GM12878 (cell line): ENCODE data around the gene PLCG2. TPM values are rescaled to one million over a fixed set of nuclear protein-coding genes. Genes with fewer than 3 reads are reported as not detected.

ENCODE experiments used
- CEBPZ ChIP-seq: fragments of 150-350 bp; IDR thresholded peaks from 2 replicates; pipeline ENCODE4 v1.6.1; 2016; ENCODE audit warnings: low read depth, low read length
- CTCF ChIP-seq, 3 experiments: IDR thresholded peaks in 2 of 3; conservative IDR thresholded peaks in 1 of 3; 2 replicates each; pipeline ENCODE4 v1.5.1; 2011; ENCODE audit warnings: low read depth in 3 of 3, low read length in 3 of 3, mild to moderate bottlenecking in 3 of 3, control low read depth in 2 of 3, moderate library complexity in 2 of 3, inconsistent platforms in 1 of 3, mixed read lengths in 1 of 3; ENCODE audit not compliant: control insufficient read depth in 2 of 3, insufficient read depth in 1 of 3; ENCODE audit errors: extremely low read depth in 1 of 3
- IKZF1 ChIP-seq: fragments of 450-650 bp; conservative IDR thresholded peaks from 2 replicates; pipeline ENCODE4 v1.6.1; 2017; ENCODE audit warnings: antibody characterized with exemption, mild to moderate bottlenecking
- IRF3 ChIP-seq: fragments of 450-650 bp; IDR thresholded peaks from 2 replicates; pipeline ENCODE4 v1.6.1; 2014; ENCODE audit warnings: mild to moderate bottlenecking
- KLF5 ChIP-seq: fragments of 450-650 bp; IDR thresholded peaks from 2 replicates; pipeline ENCODE4 v1.6.1; 2014; ENCODE audit warnings: mild to moderate bottlenecking; ENCODE audit not compliant: partially characterized antibody
- MAX ChIP-seq: IDR thresholded peaks from 2 replicates; pipeline ENCODE4 v1.6.1; 2012; ENCODE audit warnings: low read depth, low read length, improper control_type of control experiment
- MEF2A ChIP-seq: IDR thresholded peaks from 2 replicates; pipeline ENCODE4 v1.6.1; 2011; ENCODE audit warnings: low read depth, mild to moderate bottlenecking, low read length, moderate library complexity; ENCODE audit not compliant: insufficient read depth
- NBN ChIP-seq: fragments of 450-650 bp; IDR thresholded peaks from 2 replicates; pipeline ENCODE4 v1.6.1; 2016
- NFXL1 ChIP-seq: fragments of 450-650 bp; IDR thresholded peaks from 2 replicates; pipeline ENCODE4 v1.6.1; 2017; ENCODE audit warnings: antibody characterized with exemption, mild to moderate bottlenecking, borderline replicate concordance
- PAX5 ChIP-seq: IDR thresholded peaks from 2 replicates; pipeline ENCODE4 v1.6.1; 2011; ENCODE audit warnings: low read depth, low read length, borderline replicate concordance
- POU2F2 ChIP-seq: IDR thresholded peaks from 3 replicates; pipeline ENCODE4 v1.6.1; 2011; ENCODE audit warnings: low read depth, mild to moderate bottlenecking, low read length, borderline replicate concordance
- SIN3A ChIP-seq: IDR thresholded peaks from 2 replicates; pipeline ENCODE4 v1.6.1; 2012; ENCODE audit warnings: low read depth, low read length, improper control_type of control experiment
- SMAD1 ChIP-seq: fragments of 450-650 bp; IDR thresholded peaks from 2 replicates; pipeline ENCODE4 v1.6.1; 2018; ENCODE audit warnings: mild to moderate bottlenecking, low read depth; ENCODE audit not compliant: partially characterized antibody
- SMC3 ChIP-seq: IDR thresholded peaks from 2 replicates; pipeline ENCODE4 v1.6.1; 2011; ENCODE audit warnings: low read length, improper control_type of control experiment, borderline replicate concordance
- TCF3 ChIP-seq: IDR thresholded peaks from 2 replicates; pipeline ENCODE4 v1.6.1; 2012; ENCODE audit warnings: low read depth, mild to moderate bottlenecking, low read length, borderline replicate concordance; ENCODE audit not compliant: insufficient read depth
- ZBTB33 ChIP-seq: fragments of 450-650 bp; IDR thresholded peaks from 2 replicates; pipeline ENCODE4 v1.6.1; 2017; ENCODE audit warnings: mild to moderate bottlenecking
- polyA plus RNA-seq, 11 experiments: library from polyadenylated mRNA; depleted of rRNA in 4 of 11; unstranded in 6 of 11; stranded (reverse) in 5 of 11; fragments of >200 nt; fragmentation: Nextera tagmentation in 4 of 11; fragmentation: Illumina TruSeq in 1 of 11; extraction: Ambion mirVana in 4 of 11; extraction: Trizol in 1 of 11; gene quantifications; 1 replicate in 1 of 11; 2 replicates in 10 of 11; pipeline versions ENCODE4 v1.2.1 to v1.2.3, GENCODE V29; 2011 to 2016; ENCODE audit warnings: inconsistent platforms in 2 of 11, missing spikeins in 2 of 11, low read depth in 1 of 11
- total RNA-seq, 4 experiments: library from RNA; depleted of rRNA in 3 of 4; stranded (reverse); fragments of >200 nt in 3 of 4; fragmentation: Illumina TruSeq in 1 of 4; extraction: Trizol in 1 of 4; gene quantifications; 2 replicates each; pipeline versions ENCODE4 v1.2.1 to v1.2.3, GENCODE V29; 2013 to 2021
- TF ChIP-seq, protein P1 (sequence below): fragments of 450-650 bp; formaldehyde crosslinking; IDR thresholded peaks from 2 replicates; pipeline ENCODE4 v1.5.0; 2022; ENCODE audit warnings: mild to moderate bottlenecking, missing genetic modification characterization

The PLCG2 gene
- total and polyA plus RNA-seq, 10 of the 15 experiments (the other 5 are each of a cell fraction or from before 2014, with no cell fraction given): 47.6 to 256 (median 149) TPM

- TF ChIP-seq SMC3 (peak; percentile 7; the same call in 1 of the 2 replicates), IKZF1 (peak; percentile 87), ZBTB33 (no peak), TCF3 (peak; percentile 63; the same call in 1 of the 2 replicates), NFXL1 (no peak), MEF2A (peak; percentile 53; the same call in 1 of the 2 replicates), SIN3A (no peak), POU2F2 (peak; percentile 64; the same call in 1 of the 3 replicates), KLF5 (no peak), SMAD1 (no peak), MAX (0 out of 2 replicates have a peak, but pooled peaks have one; percentile 31), IRF3 (no peak), PAX5 (peak; percentile 75), CTCF (IDR thresholded peaks at IDR 0.05 in 2 of 3, conservative IDR thresholded peaks at IDR 0.05 in 1 of 3; ENCODE audit: control insufficient read depth in 2 of 3, extremely low read depth in 1 of 3, insufficient read depth in 1 of 3, low read depth in 3 of 3, low read length in 3 of 3) (no peak), CEBPZ (no peak), NBN (peak; percentile 61)
- TF ChIP-seq, protein P1, sequence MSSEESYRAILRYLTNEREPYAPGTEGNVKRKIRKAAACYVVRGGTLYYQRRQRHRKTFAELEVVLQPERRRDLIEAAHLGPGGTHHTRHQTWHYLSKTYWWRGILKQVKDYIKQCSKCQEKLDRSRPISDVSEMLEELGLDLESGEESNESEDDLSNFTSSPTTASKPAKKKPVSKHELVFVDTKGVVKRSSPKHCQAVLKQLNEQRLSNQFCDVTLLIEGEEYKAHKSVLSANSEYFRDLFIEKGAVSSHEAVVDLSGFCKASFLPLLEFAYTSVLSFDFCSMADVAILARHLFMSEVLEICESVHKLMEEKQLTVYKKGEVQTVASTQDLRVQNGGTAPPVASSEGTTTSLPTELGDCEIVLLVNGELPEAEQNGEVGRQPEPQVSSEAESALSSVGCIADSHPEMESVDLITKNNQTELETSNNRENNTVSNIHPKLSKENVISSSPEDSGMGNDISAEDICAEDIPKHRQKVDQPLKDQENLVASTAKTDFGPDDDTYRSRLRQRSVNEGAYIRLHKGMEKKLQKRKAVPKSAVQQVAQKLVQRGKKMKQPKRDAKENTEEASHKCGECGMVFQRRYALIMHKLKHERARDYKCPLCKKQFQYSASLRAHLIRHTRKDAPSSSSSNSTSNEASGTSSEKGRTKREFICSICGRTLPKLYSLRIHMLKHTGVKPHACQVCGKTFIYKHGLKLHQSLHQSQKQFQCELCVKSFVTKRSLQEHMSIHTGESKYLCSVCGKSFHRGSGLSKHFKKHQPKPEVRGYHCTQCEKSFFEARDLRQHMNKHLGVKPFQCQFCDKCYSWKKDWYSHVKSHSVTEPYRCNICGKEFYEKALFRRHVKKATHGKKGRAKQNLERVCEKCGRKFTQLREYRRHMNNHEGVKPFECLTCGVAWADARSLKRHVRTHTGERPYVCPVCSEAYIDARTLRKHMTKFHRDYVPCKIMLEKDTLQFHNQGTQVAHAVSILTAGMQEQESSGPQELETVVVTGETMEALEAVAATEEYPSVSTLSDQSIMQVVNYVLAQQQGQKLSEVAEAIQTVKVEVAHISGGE (CRISPR knock-in tag): no peak
Measured at GRCh38 chr16:81810894-81811538, 31.9 kb downstream of the PLCG2 start (continued).
